Kidney tubule cell (primary cell): ENCODE data around the gene SOD2.
"Not testable (repeated sequence)": the region's sequence is repeated elsewhere in the genome, so short reads cannot be mapped to it uniquely, and the experiment has no call there.

Experiments used
- DNase-seq: peaks from one replicate; pipeline ENCODE4 v3.0.0-alpha.2; 2018; ENCODE audit warnings: low spot score

SOD2 gene

DNA sequence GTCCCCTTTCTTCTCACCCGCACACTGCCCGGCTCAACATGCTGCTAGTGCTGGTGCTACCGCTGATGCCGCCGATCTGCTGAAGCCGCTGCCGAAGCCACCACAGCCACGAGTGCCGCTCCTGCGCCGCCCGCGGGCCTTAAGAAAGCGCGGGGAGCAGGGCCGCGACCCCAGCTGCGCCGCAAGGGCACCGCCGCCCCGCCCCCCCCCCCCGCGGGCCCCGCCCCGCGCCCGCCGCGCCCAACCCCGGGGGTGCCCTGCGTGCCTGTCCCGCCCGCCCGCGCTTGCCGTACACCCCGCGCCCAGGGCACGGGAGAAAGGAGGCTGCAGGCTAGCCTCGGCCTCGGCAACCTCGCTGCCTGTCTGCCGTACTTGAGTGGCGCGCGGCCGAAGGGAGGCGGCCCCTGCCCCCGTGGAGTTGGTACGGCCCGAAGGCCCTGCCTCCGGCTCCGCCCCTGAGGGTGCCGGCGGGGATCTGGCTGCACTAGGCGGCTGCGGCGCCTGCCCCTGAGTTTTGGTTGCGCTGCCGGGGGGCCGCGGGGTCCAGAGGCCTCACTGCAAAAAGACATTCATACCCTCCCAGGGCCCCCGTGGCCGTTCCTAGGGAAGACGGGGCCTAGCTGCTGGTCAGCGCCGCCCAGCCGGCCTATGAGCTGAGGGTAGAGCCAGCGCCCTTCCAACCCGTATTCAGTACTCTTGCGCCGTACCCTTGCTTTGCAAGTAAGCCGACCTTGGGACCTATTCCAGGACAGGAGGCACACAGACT lies at the start of gene SOD2:
SOD2 (minus strand) TSS at position 114 of the 766 bp plus-strand sequence; CDS start at position 40, 74 bp downstream.
- peak; percentile 93 for DNase-seq

DNA sequence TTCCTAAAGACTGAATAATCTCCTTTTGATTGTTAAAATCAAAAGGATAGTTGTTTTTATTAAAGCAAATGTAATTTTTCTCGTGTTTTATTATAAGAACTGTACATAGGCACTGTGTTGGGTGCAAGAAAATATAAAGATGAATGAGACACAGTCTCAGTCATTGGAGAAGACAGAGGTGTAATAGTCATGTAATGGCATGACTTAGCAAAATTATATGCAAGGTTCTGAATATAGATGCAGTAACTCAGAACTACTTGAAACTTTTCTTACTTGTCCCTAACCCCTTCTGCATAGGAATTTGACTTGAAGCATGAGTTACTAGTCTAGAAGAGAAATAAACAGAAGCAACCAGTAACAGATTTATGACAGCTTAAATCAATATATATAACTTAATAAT lies 49.1 kb upstream of the SOD2 start:
- no peak for DNase-seq

DNA sequence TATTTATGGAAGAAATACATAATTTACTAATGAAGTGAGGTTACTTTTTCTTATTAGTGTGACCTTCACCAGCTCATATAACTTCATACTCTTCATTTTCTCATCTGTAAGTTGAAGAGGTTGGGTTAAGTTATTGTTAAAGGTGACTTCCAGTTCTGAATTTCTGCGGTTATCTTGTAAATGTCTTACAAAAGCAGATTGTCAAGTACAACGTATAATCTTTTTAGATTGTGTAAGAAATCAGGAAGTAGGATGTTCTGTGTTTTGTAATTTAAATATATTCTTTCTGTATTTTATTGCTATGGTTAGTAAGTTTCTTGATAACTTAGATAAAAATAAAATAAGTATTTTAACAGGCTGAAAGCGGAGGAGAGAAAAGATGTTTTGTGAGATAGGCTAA lies 46.3 kb upstream of the SOD2 start:
- no peak for DNase-seq

DNA sequence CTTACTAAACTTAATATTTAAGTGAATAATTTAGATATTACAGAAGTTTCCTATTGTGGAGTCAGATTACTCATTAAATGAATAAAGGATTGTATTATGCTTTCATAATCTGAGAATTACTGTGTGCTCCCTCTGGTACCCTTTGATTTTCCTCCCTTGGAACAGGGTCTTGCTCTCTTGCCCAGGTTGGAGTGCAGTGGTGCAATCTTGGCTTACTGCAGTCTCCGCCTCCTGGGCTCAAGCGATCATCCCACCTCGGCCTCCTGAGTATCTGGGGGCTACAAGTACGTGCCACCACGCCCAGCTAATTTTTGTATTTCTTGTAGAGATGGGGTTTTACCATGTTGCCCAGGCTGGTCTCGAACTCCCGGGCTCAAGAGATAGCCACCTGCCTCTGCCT lies 43.9 kb upstream of the SOD2 start:
- DNase-seq: no peak

DNA sequence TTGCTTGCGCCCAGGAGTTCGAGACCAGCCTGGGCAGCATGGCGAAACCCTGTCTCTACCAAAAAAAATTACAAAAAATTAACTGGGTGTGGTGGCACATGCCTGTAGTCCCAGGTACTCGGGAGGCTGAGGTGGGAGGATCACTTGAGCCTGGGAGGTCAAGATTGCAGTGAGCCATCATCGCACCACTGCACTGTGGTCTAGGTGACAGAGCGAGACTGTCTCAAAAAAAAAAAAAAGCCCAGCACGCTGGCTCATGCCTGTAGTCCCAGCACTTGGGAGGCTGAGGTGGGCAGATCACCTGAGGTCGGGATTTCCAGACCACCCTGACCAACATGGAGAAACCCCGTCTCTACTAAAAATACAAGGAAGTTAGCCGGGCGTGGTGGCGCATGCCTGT lies 40.4 kb upstream of the SOD2 start:
- not testable (repeated sequence) for DNase-seq

DNA sequence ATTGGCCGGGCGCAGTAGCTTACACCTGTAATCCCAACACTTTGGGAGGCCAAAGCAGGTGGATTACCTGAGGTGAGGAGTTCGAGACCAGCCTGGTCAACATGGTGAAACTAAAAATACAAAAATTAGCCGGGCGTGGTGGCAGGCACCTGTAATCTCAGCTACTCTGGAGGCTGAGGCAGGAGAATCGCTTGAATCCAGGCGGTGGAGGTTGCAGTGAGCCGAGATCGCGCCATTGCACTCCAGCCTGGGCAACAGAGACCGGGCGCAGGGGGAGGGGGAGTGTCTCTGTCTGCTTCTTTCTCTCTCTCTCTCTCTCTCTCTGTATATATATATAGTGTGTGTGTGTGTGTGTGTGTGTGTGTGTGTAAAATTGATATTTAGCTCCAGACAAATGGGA lies 39.5 kb upstream of the SOD2 start:
- DNase-seq: not testable (repeated sequence)

DNA sequence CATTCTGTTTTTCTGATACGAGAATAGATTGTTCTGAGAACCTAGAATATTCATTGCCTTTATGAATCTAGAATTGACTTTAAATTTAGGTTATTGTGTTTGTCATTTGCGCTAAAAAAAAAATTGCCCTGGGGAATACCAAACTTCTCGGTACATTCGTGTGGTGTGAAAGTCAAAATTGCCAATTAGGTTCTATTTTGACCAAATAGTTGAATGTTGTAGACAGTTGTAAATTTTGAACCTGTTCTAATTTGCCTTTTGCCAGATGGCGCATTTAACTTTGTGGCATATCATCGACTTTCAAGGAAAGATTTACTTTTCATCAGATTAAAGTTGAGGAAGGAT lies 37.3 kb upstream of the SOD2 start:
- DNase-seq: no peak

DNA sequence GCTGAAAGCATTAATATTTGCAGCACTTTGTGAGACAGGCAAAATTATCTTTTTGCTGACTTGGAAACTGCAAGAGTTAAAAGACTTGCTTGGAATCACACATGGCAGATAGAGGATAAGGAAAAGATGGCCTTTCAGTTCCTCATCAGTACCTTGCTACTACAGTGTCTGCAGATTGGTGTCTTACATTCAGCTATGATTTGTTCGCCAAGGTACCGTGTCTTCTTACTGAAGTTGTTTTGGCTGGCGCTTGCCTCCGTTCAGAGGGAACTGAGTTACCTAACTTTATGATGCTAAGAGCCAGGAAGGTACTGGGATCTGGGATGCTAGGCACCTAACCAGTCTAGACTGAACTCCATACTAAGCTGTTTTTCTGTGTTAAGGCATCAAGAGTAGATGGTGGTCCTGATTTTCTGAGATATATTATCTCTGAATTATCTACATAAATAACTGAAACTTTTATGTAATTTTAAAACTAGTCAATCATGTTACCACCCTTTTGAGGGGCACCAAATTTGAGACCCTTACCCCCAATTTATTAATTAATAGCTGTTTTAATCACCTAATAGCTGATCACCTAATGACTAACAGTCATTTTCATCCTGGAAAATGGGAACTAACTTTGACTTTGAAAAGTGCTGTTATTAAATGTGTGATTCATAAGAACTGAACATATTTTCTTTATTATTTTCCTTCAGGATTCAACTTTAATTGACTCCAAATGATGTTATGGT lies 36.7 kb upstream of the SOD2 start:
- peak; percentile 34 for DNase-seq

DNA sequence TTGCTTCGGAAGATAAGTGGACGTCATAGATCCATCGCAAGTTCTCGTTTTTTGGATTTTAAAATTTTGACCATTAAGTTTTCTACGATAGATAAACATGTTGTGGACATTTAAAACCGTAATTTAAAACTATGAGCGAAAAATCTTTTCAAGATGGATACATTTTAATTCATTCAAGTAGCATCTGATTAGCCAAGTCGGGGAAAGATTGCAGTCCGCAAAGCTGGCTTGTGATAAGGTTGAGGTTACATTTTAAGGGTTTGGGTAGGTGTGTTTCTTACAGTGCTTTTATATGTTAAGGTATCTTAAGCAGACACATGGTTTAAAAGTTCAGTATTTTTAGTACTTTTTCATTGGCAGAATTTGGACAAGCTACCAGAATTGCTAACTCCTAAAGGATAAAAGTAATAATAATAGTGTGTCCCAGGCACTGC lies 35.5 kb upstream of the SOD2 start:
- DNase-seq: no peak

DNA sequence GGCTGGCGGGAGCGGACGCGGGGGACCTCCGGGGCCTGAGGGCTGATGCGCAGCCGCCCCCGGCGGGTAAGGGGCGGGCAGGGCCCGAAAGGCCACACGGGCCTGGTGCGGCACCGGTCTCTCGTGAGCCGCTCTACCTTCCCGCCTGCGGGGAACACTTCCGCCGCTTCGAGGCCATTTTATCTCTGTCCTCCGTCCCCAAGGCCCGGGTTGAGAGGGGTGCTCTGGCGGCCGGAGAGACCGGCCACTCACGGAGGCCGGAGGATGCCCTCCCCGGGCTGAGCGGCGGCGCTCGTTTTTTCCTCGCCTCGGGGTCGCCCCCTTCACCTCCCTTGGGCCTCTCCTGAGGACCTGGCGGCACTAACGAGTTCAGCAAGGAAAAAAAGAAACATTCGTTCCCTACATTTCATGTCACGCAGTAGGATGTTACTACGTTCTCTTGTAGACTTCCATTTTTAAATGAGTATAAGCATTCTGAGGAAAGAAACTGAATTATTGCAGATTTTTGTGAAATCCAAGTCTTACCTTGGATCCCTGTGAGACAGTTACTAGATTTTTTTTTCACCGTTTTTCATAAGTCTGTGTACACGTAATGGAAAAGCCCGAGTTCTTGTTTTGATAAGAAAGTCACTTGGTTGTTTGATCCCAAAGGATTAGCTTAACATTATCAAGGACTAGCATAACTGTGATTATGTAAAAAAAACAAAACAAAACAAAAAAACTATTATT lies 34.8 kb upstream of the SOD2 start:
- no peak for DNase-seq

DNA sequence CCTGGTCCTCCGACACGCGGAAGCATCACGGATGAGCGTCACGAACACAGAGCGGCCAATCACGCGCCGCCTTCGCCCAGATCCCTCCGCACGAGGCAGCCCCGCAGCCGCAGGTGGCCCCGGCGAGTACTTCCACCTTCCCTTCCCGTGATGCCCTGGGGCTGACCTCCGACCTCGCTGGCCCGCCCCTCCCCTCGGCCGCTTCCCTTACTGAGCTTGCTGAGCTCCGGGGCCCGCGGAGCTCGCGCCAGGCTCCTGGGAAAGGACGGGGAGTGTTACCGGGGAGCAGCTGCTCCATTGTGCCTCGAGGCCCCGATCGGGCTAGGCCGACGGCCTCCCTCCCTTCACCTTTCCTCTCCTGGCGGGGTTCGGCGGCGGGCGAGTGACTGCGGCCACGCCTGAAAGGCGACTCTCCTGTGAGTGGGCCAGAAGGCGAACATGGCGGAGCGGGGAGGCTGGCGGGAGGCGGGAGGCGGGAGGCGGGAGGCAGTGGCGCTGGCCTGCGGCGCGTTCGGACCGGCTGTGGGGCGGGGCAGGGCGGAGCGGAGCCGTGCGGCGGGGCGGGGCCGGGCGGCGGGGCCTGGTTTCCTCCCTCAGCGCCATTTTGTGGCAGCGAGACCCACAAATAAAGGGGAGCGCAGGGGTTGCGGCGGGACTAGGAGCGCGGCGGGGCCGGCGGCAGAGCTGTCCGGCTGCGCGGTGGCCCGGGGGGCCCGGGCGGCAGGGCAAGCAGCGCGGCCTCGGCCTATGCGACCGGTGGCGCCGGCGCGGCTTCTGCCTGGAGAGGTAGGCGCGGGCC lies 34.1 kb upstream of the SOD2 start, which contains the start of gene WTAP:
WTAP (plus strand) TSS at position 589 of the 799 bp plus-strand sequence. CDS start 8,760 bp downstream, outside the sequence.
- peak; percentile 99 for DNase-seq

DNA sequence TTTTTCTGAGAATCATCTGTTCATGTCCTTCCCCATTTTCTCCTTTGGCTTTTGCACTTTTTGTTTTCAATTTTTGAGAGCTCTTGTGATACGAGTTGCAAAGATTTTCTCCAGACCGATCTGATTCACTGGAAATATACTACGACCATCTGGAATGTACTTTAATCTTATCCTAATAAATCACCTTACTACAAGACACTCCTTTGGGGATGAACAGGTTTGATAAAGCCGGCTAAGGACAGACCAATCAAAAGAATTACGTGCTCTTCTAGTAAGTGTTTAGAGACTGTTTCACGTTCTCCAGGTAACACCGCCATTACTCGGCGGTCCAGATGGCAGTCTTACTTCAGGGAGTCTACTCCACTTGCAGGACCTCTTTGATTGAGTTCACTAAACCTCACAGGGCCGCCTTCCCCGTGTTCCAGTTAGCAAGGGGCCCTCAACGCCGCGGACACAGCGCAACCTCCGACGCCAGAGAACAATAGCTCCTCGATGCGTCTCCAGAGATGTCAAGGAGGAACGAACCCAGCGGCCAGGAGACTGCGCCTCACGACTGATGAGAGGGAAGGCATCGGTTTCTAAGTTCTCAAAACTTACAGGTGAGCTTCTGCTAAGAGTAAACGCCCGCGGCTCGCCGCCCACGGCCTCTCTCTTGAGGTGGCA lies 33.3 kb upstream of the SOD2 start:
- DNase-seq: no peak

DNA sequence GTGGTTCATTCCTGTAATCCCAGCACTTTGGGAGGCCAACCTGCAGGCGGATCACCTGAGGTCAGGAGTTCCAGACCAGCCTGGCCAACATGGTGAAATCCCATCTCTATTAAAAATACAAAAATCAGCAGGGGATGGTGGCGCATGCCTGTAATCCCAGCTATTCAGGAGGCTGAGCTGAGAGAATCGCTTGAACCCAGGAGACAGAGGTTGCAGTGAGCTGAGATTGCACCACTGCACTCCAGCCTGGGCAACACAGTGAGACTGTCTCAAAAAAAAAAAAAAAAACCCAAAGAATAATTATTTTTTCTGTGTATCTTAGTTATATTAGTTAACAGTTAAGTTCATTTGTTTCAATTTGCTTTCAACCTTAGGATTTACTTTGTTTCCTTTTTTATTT lies 32.2 kb upstream of the SOD2 start:
- DNase-seq: not testable (repeated sequence)

DNA sequence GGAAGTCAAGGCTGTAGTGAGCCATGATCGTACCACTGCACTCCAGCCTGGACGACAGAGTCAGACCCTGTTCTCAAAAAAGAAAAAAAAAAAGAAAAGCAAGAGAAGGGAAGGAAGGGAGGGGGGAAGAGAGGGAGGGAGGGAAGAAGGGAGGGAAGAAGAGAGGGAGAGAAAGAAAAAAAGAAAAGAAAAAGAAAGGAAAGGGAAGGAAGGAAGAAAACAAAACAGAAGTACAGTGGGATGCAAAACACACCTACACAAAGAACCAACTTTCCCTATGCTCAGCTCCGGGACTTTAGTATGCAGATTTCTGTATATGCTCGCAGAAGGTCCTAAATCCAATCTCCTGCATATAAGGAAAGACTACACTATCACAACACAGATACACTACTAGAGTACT lies 31.7 kb upstream of the SOD2 start:
- no peak for DNase-seq

DNA sequence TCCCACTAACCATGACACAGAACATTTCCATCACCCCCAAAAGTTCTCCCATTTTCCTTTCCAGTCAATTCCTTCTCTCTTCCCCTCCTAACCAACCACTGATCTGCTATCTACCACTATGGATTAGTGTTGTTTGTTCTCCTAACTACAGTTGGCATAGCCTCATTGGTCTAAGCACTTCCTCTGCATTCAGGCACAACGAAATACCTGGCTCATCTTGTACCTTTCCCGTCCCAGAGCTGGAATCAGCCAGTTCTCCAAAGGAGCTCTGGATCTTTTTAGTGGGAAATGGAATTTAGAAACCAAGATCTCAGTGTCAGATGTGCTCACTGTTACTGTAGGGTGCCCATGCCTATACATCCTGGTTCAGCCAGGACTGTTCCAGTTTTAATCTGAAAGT lies 30.2 kb upstream of the SOD2 start:
- DNase-seq: no peak

DNA sequence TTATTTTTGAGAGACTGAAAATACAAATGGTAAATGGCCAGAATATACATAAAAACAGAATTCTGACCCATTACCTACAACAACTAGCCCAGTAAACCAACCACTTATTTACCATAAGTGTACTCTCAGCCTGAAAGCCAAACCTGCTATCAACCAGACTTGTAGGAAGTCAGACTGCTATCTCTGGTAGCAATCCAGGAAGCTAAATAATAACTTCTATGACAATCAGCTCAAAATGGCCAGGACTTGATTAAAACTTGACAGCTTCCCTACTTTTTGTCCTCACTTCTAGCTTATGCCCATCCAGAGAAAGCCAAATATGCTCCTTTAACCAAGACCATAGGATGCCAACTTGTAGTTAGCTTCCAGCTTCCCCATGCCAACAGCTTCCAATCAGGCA lies 29.6 kb upstream of the SOD2 start:
- DNase-seq: no peak

DNA sequence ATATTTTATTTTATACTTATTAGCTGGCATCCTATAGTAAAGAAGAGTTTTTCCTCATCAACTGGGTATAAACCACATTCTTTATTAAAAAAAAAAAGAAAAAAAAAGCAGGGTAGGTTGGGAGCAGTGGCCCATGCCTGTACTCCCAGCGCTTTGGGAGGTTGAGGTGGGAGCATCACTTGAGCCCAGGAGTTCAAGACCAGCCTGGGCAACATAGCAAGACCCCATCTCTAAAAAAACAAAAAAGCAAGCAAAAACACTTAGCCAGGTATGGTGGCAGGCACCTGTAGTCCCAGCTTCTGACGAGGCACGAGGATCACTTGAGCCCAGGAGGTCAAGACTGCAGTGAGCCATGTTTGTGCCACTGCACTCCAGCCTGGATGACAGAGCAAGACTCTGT lies 28.9 kb upstream of the SOD2 start:
- DNase-seq: not testable (repeated sequence)

DNA sequence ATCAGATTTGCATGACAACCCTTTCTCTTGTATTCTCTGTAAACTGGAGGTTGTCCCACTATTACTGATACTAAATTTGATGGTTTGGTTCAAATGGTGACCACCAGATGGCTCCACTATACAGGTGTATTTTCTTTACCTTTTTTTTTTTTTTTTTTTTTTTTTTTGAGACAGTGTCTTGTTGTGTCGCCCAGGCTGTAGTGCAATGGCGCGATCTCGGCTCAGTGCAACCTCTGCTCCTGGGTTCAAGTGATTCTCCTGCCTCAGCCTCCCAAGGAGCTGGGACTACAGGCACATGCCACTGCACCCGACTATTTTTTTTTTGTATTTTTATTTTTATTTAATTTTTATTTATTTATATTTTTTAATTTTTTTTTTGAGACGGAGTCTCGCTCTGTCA lies 27.7 kb upstream of the SOD2 start:
- DNase-seq: peak; percentile 67

DNA sequence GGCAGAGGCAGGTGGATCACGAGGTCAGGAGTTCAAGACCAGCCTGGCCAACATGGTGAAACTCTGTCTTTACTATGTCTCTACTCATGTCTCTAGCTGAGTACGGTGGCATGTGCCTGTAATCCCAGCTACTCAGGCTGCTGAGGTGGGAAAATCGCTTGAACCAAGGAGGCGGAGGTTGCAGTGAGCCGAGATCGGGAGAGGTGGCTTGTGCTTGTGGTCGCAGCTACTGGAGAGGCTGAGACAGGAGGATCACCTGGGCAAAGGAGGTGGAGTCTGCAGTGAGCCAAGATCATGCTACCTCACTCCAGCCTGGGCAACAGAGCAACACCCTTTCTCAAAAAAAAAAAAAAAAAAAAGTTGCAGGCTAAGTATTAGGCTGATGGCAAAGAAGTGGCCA lies 26.2 kb upstream of the SOD2 start:
- no peak for DNase-seq

DNA sequence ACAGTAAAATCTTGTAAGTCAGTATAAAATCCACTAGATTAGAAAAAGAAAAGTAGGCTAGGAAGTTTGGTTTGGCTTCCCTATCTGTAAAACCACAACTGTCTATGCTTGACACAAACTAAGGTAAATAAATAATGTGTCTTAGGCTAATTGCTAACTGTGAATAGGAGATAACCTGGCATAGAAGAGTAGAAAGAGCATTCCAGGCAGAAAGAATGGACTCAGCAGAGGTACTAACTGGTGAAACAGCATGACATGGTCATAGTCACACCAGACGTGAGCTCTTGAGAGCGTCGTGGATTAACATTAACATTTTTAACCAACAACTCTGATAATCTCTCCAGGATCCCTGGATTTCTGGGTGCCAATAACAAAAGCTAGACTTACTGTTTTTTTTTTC lies 25.6 kb upstream of the SOD2 start:
- peak; percentile 24 for DNase-seq
